Stimulated activated CD4-positive, alpha-beta T cell treated with anti-CD3 and anti-CD28 coated beads, Interleukin-1b, Interleukin-23, amount 100 ng/mL, for 48 hours (primary cell): ENCODE data around the gene CXCL8.
"Not testable (repeated sequence)": the region's sequence is repeated elsewhere in the genome, so short reads cannot be mapped to it uniquely, and the experiment has no call there.

Experiments
- DNase-seq: peaks from one replicate; pipeline ENCODE4 v3.0.0-alpha.2; 2020

Gene CXCL8

GRCh38 chr4:73740353-73740778 is at the start of gene CXCL8:
CXCL8 (plus strand) TSS chr4:73740569; CDS start chr4:73740659, 90 bp downstream.
- no peak for DNase-seq

- DNase-seq, result not testable (repeated sequence)
These were observed 49.2 kb upstream of the CXCL8 start for GRCh38 chr4:73691201-73691600.

- DNase-seq, result no peak
These were observed 48.6 kb upstream of the CXCL8 start for GRCh38 chr4:73691759-73692158.

- no peak for DNase-seq
These were observed 48.1 kb upstream of the CXCL8 start for GRCh38 chr4:73692254-73692653.

GRCh38 chr4:73692701-73693100 is 47.7 kb upstream of the CXCL8 start:
- no peak for DNase-seq

DNA sequence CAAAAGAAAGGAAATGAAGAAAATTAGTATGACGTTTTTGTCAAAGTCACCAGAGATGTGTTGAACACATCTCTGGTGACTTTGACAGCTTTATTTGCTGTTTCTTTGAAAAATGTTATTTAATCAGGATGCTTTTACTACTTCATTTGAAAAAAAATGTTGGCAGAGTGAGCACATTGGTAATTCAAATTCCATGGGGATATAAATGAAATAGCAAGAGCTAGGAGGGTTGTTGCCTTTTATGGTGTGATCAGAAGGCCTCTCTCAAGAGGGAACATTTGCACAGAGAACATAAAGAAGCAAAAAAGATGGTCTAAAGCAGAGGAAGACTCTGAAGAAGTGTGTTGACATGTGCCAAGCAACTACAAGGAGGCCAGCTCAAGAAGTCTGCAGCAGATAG is 46.6 kb upstream of the CXCL8 start:
- no peak for DNase-seq

GRCh38 chr4:73698217-73698616 is 42.2 kb upstream of the CXCL8 start:
- no peak for DNase-seq

DNA sequence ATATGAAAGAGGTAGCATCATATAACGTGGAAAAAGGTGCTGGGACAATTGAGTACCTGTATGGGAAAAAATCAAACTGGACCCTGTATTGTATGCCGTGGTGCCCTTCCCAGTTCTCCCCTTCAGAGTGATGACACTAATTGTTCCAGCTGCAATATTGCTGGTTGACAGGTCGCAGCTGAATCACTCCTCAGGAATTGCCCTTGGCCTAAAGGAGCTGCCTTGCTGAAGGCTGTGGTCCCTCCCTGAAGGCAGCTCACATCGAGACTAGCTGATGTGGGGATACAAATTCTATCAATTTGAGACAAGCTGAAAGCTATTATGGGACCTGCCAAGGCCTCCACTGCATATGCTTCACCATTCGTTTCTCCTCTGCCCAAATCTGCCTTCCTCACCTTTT is 39.3 kb upstream of the CXCL8 start:
- DNase-seq, result no peak

GRCh38 chr4:73702796-73703287 is 37.5 kb upstream of the CXCL8 start:
- no peak for DNase-seq

GRCh38 chr4:73703320-73703719 is 37.0 kb upstream of the CXCL8 start:
- no peak for DNase-seq

DNA sequence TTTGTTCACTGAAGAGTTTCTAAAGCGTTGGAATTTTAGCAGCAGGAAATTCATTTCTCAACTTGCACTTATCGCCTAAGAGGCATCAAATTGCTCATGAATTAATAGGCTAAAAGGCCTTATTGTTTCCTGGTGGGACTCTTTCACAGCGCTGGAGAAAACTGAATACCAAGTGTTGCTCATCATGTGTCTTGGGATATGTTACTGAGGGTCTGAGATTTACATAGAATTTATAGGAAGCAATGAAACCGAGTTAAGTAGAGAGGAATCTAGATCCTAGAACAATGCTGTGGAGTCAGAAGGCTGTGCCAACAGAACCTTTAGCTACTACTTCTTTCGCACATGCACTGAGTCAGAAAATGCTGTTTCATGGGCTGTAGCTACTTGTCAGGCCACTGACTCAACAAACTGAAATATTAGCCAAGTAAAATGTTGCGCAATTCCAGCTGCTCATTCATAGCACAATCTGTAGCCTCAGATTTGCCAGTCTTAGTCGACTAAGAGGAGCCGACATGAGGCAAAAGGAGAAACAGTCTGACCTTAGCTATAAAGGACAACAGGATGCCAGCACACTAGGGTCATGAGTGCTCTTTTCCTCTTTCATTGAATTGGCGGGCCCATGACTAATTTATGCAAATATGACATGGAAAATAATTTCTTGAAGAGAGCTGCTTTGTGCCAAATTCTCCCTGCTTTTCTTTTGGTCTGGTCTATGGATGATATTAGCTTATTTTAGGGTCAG is 35.9 kb upstream of the CXCL8 start:
- no peak for DNase-seq

- no peak for DNase-seq
These were observed 35.3 kb upstream of the CXCL8 start for GRCh38 chr4:73705056-73705432.

DNA sequence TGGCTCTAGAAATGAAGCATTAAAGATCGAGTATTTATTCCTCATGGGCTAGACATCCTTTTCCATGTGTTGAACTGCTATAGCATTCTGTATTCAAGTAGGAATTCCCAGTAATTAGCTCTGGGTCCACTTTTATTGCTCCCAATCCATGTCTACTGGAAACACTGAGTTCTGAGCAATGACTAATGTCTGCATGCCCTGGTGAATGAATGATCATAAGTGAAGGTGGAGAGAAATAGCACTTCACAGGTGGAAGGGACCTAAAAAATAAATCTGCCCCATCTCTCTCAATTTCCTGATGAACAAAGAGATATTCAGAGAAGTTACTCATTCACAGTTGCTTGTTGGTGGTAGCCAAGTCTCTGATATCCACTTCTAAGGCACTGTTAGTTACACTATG is 34.6 kb upstream of the CXCL8 start:
- no peak for DNase-seq

DNA sequence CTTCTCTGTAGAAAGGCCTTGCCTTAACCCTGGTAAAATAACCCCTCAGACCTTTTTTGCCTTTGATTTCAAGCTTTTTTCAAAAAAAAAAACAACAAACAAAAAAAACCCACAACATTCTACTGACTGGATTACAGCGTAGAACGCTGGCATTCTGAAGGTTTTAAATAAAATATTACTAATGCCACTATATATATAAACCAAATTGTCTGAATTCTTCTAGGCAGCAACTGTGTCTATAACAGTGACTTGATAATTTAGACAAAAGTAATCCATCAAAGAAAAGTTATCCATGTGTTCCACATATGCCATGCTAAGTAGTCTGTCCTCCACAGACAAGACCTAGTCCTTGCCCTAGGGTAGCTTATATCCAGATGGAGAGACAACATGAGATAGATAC is 33.6 kb upstream of the CXCL8 start:
- DNase-seq, result no peak

DNA sequence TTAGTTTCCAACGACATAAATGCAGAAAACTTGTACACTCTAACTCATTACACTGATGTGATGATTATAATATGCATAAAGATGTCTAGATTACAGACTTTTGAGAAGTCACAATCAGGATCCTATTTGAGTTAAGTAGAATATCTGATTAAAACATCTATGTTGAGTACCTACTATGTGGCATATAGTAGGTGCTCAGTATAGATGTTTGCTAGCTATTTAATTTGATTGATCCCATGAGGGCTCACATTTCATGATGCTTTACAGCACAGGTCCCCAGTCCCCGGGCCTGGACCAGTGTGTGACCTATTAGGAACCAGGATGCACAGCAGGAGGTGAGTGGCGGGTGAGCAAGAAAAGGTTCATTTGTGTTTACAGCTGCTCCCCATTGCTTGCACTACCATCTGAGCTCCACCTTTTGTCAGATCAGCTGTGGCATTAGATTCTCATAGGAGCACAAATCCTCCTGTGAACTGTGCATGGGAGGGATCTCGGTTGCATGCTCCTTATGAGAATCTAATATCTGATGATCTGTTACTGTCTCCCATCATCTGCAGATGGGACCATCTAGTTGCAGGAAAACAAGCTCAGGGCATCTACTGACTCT is 33.0 kb upstream of the CXCL8 start:
- no peak for DNase-seq

- DNase-seq, result no peak
These were observed 32.3 kb upstream of the CXCL8 start for GRCh38 chr4:73707918-73708577.

DNA sequence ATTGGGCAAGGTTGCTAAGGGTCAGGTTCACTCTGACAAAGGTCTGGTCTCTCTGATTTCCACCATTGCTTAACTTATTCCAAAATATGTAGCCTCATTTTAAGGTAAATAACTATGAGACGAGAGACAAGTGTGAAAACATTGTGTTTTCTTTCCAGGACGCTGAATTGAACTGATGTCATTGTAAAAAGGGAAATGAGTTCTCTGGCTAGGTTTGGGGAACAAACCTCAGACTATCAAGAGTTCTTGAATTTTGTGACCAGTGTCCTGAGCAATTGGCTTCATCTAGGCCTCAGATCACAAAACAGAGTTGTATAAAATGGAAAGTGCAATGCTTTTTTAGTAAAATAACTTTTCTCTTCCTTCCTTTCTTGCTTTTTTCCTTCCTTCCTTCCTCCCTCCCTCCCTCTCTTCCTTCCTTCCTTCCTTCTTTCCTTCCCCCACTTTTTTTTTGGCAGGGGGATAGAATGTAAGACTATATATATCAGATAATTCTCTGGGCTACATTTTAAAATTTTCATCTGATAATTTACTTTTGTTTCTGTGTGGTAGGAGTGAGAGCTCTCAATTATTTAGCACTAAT is 30.8 kb upstream of the CXCL8 start:
- DNase-seq, result no peak

DNA sequence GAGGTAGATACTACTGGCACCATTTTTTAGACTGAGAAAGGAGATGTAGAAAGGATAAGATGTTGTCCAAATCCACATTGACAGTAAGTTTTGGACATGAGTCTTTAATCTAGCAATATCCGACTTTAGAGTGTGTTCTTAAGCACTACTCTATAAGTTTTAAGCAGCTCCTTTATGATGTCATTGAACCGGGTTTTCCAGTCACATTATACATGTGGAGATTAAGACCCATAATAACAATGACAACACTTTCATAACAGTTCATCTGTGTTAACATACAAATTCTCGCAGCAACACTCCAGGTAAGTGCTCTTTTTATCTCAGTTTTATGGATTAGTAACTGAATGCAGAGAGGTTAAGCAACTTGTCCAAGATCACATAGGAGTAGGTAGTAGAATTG is 30.3 kb upstream of the CXCL8 start:
- no peak for DNase-seq

GRCh38 chr4:73711989-73712388 is 28.4 kb upstream of the CXCL8 start:
- no peak for DNase-seq

- no peak for DNase-seq
These were observed 26.7 kb upstream of the CXCL8 start for GRCh38 chr4:73713650-73714049.

DNA sequence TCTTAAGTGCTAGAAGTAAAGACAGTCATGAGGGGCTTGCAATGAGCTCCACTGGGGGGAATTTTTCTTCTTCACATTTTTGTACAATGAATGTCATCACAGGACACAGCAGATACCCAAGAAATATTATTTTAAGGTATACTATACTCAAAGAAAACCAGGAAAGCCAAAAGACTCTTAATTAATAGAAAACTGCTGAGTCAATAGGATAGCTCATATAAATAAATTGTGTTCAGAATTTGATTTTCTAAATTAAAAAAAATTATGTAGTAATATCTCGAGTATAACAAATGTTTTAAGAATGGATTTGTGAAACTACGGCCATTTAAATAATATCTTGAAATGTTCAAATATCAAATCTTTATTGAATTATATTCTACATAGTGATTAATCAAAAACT is 25.7 kb upstream of the CXCL8 start:
- no peak for DNase-seq

GRCh38 chr4:73715659-73716058 is 24.7 kb upstream of the CXCL8 start:
- no peak for DNase-seq
